HG03571 (cell line): ENCODE results near the gene LILRA2.
"Not testable (repeated sequence)": the region's sequence is repeated elsewhere in the genome, so short reads cannot be mapped to it uniquely, and the experiment has no call there.

Experiments
- ATAC-seq: cut with Tn5 transposase; IDR thresholded peaks from one replicate; pipeline ENCODE4 v1.9.1; 2021; ENCODE audit not compliant: unreplicated experiment

Gene LILRA2

DNA sequence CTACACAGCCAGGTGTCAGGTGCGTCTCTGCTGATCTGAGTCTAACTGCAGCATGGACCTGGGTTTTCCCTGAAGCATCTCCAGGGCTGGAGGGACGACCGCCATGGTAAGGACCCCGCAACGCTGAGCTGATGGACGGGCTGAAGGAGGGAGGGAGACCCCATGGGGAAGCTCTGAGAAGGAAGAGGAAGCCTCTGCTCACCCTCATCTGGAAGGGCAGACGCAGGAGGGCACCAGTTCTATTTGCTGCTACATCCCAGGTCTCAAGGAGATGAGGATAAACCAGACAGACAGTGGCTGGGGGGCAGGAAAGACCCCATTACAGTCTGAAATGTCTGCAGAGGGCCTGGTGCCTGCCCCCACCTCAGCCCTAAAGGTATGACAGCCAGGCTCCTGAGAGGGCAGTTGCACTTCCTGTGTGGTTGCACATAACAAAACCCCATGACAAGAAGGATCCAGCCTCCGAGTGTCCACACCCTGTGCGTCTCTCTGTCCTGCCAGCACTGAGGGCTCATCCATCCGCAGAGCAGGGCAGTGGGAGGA is at the start of gene LILRA2:
LILRA2 (plus strand) TSS at position 461 of the 543 bp plus-strand sequence. CDS start 89 bp downstream, outside the sequence.
- peak; percentile 66 for ATAC-seq

DNA sequence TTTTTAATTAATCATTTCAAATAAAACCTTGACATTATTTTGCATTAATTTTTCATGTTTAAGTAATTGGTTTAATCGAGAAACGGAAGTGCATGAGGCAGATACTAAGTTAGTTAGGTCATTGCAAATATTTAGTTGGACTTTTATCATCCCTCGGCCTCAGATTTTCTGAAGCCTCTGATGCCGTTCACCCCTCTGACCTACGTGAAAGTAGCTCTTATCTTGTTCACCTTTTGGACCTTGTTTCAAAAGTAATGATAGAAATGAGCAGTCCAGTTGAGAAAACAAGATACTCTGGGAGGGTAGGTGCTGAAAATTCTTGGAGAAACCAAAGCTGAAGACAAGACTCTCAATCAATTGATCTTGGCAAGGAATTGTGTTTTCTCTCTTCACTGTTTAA is 48.0 kb upstream of the LILRA2 start:
- ATAC-seq: no peak

DNA sequence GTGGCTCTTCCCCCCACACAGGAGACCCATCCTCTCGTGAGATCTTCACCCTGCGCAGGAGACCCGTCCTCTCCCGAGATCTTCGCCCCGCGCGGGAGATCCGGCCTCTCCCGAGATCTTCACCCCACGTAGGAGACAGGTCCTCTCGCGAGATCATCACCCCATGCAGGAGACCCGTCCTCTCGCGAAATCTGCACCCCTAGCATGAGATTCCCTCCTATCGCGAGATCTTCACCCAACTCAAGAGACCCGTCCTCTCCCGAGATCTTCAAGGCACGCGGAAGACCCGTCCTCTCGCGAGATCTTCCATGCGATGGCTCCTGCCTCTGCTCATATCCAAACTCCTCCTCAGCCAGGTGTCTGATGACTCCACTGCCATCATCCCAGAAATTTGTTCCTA is 46.6 kb upstream of the LILRA2 start:
- no peak for ATAC-seq

DNA sequence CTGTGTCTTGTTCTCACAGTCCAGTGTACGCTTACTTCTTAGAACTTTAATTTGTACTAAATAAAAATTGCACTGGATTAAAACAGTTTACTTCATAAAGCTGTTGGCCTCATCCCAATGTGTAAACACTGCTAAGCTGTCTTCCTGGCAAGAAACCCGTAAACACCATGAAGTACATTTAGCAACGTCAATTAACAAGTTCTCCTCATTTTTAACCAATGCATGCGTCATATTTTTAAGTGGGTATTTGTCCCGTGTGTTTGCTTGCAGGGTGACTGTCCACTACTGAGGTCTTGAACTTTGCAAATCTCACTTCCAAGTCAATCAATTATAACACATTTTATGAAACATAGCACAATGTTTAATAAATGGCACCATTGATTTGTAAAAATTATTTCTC is 42.7 kb upstream of the LILRA2 start:
- ATAC-seq: no peak

DNA sequence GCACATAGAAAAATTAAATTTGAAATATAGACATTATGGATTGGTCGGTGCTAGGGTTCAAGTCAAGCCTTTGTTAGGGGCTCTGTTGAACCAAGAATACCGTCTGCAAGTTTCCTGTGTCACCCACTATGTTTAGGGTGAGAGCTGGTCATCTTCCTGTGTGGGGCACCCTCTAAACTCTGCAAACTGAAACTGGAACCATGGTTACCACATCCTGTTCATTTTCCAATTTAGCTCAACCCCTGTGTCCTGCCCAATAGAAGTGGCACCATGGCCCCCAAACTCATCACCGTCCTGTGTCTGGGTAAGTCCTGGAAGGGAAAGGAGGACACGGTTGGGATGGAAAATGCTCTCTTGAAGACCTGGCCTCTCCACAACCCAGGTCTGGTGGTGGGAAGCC is 41.1 kb upstream of the LILRA2 start:
- ATAC-seq: peak; percentile 71

DNA sequence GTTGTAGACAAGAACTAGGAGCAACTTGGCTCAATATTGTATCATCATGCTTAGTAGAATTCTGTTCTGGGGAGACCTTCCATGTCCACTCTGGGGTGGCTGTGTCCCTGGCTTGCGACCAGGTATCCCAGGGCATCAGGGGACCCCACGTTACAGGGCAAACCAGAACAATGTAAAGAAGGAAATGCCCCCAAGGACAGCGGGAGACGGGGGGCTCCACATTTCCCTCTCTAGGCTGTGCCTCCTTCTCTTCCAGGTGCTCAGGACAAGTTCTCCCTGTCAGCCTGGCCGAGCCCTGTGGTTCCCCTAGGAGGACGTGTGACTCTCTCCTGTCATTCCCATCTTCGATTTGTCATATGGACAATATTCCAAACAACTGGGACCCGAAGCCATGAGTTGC is 40.1 kb upstream of the LILRA2 start:
- no peak for ATAC-seq

DNA sequence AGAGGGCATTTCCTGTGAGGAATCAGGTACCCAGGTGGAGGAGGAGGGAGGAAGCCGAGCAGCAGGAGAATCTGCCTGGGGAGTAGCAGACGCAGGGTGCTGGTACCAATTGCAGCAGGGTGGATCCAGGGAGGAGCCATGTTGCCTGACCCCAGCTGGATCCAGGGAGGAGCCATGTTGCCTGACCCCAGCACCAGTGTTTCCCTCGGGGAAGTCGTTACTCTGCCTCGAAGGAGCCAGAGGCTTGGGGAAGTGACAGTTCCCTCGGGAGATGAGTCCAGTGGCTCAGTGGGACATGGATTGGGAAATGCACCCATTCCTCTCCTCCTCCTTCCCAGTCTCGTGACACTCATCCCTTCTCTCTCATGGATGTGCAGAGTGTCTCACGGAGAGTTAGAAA is 39.4 kb upstream of the LILRA2 start:
- no peak for ATAC-seq

DNA sequence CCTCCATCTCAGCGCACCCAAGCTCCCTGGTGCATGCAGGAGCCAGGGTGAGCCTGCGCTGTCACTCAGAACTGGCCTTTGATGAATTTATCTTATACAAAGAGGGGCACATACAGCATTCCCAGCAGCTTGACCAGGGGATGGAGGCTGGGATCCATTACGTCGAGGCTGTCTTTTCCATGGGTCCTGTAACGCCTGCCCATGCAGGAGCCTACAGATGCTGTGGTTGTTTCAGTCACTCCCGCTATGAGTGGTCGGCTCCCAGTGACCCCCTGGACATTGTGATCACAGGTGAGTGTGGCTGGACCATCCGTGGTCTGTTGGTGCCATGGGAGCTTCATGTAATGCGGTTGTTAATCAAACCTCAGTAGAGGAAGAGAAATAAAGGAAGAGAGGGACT is 38.0 kb upstream of the LILRA2 start:
- ATAC-seq: no peak

DNA sequence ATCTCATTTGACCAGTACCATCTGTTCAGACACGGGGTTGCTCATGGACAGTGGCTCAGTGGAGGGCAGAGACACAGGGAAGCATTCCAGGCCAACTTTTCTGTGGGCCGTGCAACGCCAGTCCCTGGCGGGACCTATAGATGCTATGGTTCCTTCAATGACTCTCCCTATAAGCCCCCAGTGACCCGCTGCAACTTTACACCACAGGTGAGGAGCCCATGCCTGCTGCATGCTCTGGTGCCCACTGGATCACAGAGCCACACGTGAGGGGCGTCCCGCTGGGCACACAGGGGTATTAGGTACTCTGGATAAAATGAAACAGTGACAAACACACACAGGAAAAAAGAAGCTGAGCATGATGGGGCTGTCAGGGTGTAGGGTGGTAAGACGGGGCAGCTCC is 36.6 kb upstream of the LILRA2 start:
- no peak for ATAC-seq

DNA sequence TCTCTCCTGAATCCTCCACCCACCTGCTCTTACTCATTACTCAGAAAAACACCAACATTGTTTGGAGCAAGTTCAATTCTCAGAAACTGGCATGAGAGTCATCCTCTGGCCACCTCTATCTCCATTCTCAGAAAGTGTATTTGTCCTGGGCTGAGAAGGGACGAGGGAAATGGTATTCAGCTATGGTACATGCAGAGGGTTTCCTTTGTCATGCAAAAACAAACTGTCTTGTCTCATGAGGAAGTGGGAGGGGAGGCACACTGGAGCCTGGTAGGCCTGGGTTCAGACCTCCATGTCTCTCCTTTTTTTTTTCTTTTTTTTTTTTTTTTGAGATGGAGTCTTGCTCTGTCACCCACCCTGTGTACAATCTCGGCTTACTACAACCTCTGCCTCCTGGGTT is 31.9 kb upstream of the LILRA2 start:
- no peak for ATAC-seq

DNA sequence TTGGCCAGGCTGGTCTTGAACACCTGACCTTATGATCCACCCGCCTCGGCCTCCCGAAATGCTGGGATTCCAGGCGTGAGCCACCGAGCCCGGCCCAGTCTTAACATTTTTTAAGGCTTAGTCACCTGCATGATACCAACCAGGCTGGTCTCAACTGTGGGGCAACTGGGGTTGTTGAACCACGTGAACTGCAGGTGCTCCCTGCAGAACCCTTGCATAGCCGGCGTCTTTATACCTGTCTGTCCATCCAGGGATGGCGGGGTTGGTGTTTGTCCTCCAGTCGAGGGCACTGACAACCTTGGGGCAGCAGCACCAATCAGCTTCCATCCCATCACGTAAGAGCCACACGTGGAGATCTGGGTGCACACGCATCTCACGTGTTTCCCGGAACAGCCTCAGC is 24.8 kb upstream of the LILRA2 start:
- no peak for ATAC-seq

DNA sequence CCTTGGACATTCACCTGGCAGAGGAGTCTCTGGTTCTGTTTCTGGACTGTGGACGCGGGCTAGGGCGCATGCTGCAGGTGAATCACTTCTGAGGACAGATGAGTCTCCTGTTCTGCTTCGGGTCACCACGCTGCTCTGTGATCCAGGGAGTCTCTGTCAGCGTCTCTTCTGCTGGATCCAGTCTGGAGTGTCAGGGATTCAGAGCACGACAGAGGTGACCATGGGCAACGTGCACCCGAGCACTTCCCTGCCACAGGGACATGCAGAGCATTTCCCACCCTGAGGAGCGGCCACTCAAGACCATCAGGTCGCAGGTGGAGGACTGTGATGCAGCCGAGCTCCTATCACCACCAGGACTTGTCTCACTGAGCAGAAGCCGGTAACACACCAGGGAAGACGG is 24.4 kb upstream of the LILRA2 start:
- no peak for ATAC-seq

DNA sequence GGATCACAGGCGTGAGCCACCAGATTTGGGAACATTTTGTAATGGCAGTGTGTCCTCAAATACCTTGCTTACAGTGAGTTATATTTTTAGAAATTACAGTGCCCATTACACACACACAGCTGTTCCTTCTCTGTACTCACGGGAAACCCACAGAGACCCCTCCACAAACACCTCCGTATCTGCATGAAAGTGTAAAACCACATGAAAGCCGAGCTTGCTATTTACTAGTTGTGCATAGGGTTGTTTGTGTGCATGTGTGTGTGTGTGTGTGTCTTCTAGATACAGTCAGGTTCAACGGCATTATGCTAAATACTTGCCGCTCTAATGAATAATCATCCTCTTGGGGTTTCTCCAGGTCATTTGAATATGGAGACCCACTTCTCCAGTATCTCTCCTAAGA is 22.3 kb upstream of the LILRA2 start:
- no peak for ATAC-seq

DNA sequence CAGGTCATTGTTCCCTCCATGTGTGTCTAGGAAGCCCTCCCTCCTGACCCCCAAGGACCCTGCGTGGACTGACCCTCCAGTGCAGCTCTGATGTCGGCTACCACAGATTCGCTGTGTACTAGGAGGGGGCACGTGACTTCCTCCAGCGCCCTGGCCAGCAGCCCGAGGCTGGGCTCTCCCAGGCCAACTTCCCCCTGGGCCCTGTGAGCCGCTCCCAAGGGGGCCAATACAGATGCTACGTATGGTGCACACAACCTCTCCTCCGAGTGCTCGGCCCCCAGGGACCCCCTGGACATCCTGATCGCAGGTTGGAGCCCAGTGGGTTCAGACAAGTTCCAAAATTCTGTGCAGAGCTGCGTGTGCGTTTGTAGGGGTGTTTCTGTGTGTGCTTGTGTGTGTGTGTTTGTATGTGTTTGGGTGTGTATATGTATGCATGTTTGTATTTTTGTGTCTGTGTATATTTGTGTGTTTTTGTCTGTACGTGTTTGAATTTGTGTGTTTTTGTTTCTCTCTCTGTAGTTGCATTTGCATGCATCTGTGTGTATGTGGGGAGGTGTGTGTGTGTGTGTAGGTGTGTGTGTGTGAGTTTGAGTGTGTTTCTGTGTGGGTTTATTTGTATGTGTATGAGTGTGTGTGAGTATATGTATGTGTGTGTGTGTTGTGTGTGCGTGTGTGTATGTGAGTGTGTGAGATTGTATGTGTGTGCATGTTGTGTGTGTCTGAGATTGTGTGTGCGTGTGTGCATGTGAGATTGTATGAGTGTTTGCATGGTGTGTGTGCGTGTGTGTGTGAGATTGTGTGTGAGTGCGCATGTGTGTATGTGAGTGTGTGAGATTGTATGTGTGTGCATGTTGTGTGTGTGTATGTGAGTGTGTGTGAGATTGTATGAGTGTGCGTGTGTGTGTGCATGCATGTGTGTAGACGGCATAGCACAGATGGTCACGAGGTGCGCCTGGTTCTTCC is 21.4 kb upstream of the LILRA2 start:
- ATAC-seq: no peak

DNA sequence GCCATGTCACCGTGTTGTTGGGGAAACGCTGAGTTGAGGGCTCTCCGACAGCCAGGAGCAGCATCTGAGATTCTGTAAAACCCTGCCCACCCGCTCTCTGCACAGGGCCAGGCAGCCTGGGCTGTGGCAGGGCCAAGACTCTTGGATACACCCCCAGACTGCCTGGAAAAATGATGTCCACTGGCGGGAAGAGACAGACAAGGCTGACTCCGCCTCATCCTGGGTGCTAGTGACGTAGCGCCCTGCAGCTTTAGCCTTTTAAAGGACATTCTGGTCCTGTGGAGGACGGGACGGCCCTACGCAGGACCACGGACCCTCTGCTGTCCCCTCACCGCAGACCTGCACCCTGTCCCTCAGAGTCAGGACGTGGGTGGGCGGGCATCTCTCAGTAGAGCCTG is 20.7 kb upstream of the LILRA2 start:
- no peak for ATAC-seq

DNA sequence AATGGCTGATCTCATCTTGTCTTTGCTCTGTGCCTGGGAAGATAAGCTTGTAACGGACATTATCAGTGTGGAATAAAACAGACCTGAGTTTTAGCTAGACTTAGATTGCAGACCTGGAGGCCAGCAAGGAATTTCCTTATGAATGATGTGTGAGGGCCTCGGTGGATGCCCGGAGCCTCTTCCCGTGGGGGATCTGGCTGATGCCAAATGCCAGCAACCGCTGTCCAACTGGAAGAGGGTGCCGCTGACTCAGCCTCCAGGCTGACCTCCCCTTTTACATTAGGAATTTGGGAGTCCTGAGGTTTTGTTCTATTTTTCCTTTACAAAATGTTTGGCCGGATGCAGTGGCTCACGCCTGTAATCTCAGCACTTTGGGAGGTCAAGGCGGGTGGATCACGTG is 19.6 kb upstream of the LILRA2 start:
- ATAC-seq: no peak

DNA sequence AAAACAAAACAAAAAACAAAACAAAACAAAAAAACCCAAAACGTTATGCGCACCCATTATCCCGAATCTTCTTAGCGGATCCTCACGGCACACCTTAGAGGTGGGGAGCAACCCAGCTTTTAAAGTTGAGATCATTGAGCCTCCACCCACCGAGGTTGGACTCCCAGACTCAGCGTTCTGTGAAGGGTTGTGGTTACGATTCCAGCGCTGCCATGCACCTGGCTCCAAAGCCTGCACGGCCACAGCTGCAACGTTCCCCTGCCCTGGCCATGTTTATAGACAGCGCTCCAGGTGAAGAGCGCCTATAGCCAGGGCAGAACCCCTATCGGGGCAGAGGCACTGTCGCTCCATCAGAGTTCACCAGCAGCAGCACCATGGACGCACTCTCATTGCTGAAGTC is 18.7 kb upstream of the LILRA2 start:
- ATAC-seq: no peak

DNA sequence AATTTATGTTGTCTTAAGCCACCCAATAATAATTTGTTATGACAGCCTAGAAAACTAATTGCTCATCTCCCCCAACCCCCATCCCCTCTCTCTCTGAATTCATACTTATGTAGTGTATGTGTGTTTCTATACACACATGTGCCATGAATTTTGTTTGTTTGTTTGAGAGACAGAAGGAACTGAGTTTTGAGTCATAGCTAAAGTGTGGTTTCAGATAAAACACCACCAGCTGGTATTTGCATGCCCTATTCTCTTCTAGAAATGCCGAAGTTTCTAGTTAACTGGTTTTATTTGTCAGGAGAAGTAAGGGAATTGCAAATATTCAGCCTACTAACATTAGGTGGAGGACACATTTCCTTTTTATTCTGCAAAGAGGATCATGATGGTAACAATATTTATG is 17.4 kb upstream of the LILRA2 start:
- ATAC-seq: no peak

DNA sequence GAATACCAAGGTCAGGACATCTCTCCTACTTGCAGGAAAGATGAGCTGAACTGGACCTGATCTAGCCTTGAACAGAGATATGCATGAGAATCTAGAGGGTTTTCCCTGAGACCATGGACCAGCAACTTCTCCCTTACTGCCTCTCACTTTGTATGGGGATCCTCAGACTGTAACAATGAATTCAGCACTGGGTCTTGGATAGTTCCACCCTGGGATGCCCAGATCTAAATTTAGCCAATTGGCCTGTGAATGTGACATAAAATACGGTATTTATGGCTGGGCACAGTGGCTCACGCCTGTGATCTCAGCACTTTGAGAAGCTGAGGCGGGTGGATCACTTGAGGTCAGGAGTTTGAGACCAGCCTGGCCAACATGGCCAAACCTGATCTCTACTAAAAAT is 15.3 kb upstream of the LILRA2 start:
- no peak for ATAC-seq

DNA sequence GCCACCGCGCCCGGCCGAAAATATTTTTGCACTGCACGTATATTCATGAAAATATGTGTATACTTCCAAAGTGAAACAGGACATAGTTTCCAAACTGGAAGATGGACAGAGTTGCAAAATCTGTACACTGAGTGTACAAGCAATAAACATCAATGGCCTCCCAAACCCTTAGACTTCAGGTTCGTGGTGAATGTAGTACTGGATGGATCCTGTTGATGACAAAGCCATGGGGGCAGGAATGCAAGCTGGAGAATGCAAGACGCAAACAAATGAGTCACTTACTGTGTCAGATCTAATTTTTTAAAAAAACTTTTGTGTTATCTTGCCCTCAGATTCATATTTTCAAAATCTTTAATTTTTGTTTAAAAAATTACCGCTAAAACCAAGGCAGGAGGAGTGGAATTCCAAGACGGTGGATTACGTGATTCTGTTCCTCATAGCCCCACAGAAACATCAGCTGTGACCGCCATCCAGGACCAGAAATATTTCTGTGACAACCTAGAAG is 12.7 kb upstream of the LILRA2 start:
- no peak for ATAC-seq

DNA sequence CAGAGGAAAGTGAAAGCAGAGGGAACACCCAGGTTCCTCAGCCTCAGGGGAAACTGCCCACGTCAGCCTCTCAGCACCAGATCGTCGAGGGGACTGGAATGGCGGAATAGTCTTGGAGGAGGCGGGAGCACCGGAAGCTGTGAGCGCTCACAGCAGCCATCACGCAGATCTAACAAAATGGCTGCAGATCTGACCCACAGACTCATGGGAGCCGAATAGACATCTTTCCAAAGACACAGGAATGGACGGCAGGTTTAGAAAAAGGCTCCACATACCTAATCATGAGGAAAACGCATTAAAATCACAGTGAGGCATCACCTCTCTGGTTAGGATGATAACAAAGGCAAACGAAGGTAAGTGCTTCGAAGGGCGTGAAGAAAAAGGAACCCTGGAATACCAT is 11.8 kb upstream of the LILRA2 start:
- no peak for ATAC-seq

DNA sequence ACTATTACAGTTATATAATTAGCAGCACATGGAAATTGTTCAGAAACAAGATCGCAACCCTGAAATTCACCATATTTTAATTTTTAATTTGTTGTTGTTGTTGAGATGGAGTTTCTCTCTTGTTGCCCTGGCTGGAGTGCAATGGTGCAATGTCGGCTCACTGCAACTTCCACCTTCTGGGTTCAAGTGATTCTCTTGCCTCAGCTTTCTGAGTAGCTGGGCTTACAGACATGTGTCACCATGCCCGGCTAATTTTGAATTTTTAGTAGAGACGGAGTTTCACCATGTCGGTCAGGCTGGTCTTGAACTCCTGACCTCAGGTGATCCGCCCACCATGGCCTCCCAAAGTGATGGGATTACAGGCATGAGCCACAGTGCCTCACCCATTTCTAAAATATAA is 10.4 kb upstream of the LILRA2 start:
- not testable (repeated sequence) for ATAC-seq
